Mesendoderm (in vitro differentiated cells): ENCODE measurements around the gene NDC1.
A peak's percentile ranks its signal among the peaks of the same experiment; 100 is the strongest.

Source experiments
- DNase-seq: peaks from one replicate; pipeline ENCODE4 v3.0.0; 2013
- H2AK5ac ChIP-seq: 2 replicates; pipeline ENCODE4 v1.6.1; 2013; ENCODE audit warnings: low read length, inconsistent platforms
- H2BK120ac ChIP-seq: 2 replicates; pipeline ENCODE4 v1.6.1; 2013; ENCODE audit warnings: low read depth, mild to moderate bottlenecking, low read length, moderate library complexity, mixed read lengths
- H2BK15ac ChIP-seq: replicated peaks from 2 replicates; pipeline ENCODE4 v1.6.1; 2013; ENCODE audit warnings: low read depth, mild to moderate bottlenecking, moderate library complexity
- H2BK5ac ChIP-seq: 2 replicates; pipeline ENCODE4 v1.6.1; 2013; ENCODE audit warnings: low read length, inconsistent platforms
- H3K18ac ChIP-seq: 2 replicates; pipeline ENCODE4 v1.6.1; 2013; ENCODE audit warnings: mild to moderate bottlenecking, low read length, mixed read lengths
- H3K23ac ChIP-seq: one replicate; pipeline ENCODE4 v1.6.1; 2013; ENCODE audit warnings: low read length
- H3K27ac ChIP-seq: 2 replicates; pipeline ENCODE4 v1.5.1; 2013; ENCODE audit warnings: low read depth, mild to moderate bottlenecking, inconsistent platforms, low read length, moderate library complexity
- H3K27me3 ChIP-seq: 2 replicates; pipeline ENCODE4 v1.6.1; 2013; ENCODE audit warnings: low read length, control low read depth, mild to moderate bottlenecking, inconsistent platforms; ENCODE audit not compliant: insufficient read depth, poor library complexity
- H3K36me3 ChIP-seq: 2 replicates; pipeline ENCODE4 v1.6.1; 2013; ENCODE audit warnings: low read length, inconsistent platforms; ENCODE audit not compliant: control insufficient read depth, insufficient read depth
- H3K4ac ChIP-seq: one replicate; pipeline ENCODE4 v1.6.1; 2013; ENCODE audit warnings: low read depth, mild to moderate bottlenecking, low read length, moderate library complexity
- H3K4me1 ChIP-seq: 2 replicates; pipeline ENCODE4 v1.6.1; 2013; ENCODE audit warnings: low read depth, low read length, inconsistent platforms; ENCODE audit not compliant: control insufficient read depth
- H3K4me2 ChIP-seq: 2 replicates; pipeline ENCODE4 v1.6.1; 2013; ENCODE audit warnings: low read length
- H3K4me3 ChIP-seq: 2 replicates; pipeline ENCODE4 v1.5.1; 2013; ENCODE audit warnings: mild to moderate bottlenecking, low read length
- H3K56ac ChIP-seq: one replicate; pipeline ENCODE4 v1.6.1; 2013; ENCODE audit warnings: low read length
- H3K79me1 ChIP-seq: 2 replicates; pipeline ENCODE4 v1.6.1; 2013; ENCODE audit warnings: low read length, inconsistent platforms
- H3K79me2 ChIP-seq: 2 replicates; pipeline ENCODE4 v1.6.1; 2013; ENCODE audit warnings: mild to moderate bottlenecking, low read length; ENCODE audit not compliant: control insufficient read depth, insufficient read depth
- H3K9ac ChIP-seq: 2 replicates; pipeline ENCODE4 v1.6.1; 2013; ENCODE audit warnings: low read length, inconsistent platforms
- H4K5ac ChIP-seq: one replicate; pipeline ENCODE4 v1.6.1; 2013; ENCODE audit warnings: low read length
- H4K8ac ChIP-seq: one replicate; pipeline ENCODE4 v1.6.1; 2013; ENCODE audit warnings: low read depth, mild to moderate bottlenecking, control low read depth, low read length, moderate library complexity
- WGBS: extraction: QIAGEN DNeasy Blood & Tissue Kit; methylation state at CpG from one replicate; pipeline ENCODE4 v1.1.7; 2013; ENCODE audit warnings: low lambda C conversion rate, missing lambda C conversion rate; ENCODE audit not compliant: insufficient coverage; ENCODE audit errors: extremely low coverage; 5-methylcytosine and 5-hydroxymethylcytosine counted together

Gene NDC1

DNA sequence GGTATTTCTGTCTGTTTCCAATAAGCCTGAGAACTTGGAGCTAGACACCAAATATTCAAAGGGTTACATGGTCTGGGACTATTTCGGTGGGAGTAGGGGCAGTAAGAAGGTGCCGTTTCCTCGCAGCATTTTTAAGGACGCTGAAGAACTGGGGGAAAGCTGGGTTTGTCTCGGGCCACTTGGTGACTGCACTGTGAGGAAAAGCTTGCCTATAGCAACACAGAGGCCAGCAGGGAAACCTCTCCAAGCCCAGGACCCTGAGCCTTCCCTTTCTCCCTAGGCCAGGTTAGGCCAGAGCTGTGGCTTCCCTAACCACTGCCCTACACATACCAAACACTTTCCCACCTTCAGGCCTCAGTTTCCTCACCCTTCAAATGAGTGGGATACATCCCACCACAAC lies 102.4 kb downstream of the NDC1 start:
- DNase-seq, result no peak
- Histone ChIP-seq H2BK5ac (peak overlapping the region; percentile 61), H3K23ac (no peak overlapping the region), H3K79me1 (peaks cover 9% of the 10 kb centered on the region), H3K36me3 (no peaks in the 10 kb centered on the region), H3K18ac (no peak overlapping the region), H4K5ac (no peak overlapping the region), H3K9ac (peak overlapping the region; percentile 38), H3K4ac (peak overlapping the region; percentile 20), H2BK120ac (no peak overlapping the region), H3K27ac (no peak overlapping the region), H3K27me3 (peaks cover 2% of the 10 kb centered on the region), H3K4me2 (no peak overlapping the region), H4K8ac (no peak overlapping the region), H3K4me1 (peaks cover 24% of the 10 kb centered on the region), H3K79me2 (peaks cover 32% of the 10 kb centered on the region), H2AK5ac (peak overlapping the region; percentile 70), H3K56ac (peak overlapping the region; percentile 72), H3K4me3 (no peak overlapping the region), H2BK15ac (no peak overlapping the region)
- no CpG with 5 or more reads among the region's 5 CpGs for WGBS

DNA sequence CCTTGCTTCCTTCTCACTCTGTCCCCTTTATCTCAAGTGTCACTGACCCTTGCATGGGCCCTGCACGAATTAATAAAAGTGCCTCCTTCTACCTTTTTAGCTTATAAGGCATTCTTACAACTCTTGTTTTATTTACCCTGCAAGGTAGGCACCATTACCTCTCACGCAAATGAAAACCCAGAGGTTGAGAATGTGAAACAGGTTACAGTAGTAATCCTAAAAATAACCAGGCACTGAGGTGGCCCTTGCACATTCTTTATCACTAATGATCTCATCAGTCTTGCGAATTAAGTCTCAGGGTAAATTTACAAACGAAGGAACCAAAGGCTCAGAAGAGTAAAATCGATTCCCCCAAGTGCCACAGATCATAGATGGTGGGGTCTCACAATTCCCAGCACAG lies 102.8 kb downstream of the NDC1 start:
- H2AK5ac ChIP-seq, result no peak overlapping the region
- H3K56ac ChIP-seq, result peak overlapping the region; percentile 72
- peaks cover 2% of the 10 kb centered on the region for H3K27me3 ChIP-seq
- no peak overlapping the region for H3K23ac ChIP-seq
- H3K27ac ChIP-seq, result no peak overlapping the region
- peak overlapping the region; percentile 17 for H3K9ac ChIP-seq
- no peak overlapping the region for H2BK15ac ChIP-seq
- no peak overlapping the region for H3K4ac ChIP-seq
- no peak overlapping the region for H2BK5ac ChIP-seq
- WGBS, result no CpG with 5 or more reads among the region's 5 CpGs
- no peak overlapping the region for H3K4me3 ChIP-seq
- peaks cover 9% of the 10 kb centered on the region for H3K79me1 ChIP-seq
- no peak overlapping the region for H4K8ac ChIP-seq
- DNase-seq, result no peak
- H3K79me2 ChIP-seq, result peaks cover 35% of the 10 kb centered on the region
- no peak overlapping the region for H2BK120ac ChIP-seq
- no peak overlapping the region for H3K18ac ChIP-seq
- no peaks in the 10 kb centered on the region for H3K36me3 ChIP-seq
- no peak overlapping the region for H4K5ac ChIP-seq
- H3K4me2 ChIP-seq, result no peak overlapping the region
- H3K4me1 ChIP-seq, result peaks cover 24% of the 10 kb centered on the region

DNA sequence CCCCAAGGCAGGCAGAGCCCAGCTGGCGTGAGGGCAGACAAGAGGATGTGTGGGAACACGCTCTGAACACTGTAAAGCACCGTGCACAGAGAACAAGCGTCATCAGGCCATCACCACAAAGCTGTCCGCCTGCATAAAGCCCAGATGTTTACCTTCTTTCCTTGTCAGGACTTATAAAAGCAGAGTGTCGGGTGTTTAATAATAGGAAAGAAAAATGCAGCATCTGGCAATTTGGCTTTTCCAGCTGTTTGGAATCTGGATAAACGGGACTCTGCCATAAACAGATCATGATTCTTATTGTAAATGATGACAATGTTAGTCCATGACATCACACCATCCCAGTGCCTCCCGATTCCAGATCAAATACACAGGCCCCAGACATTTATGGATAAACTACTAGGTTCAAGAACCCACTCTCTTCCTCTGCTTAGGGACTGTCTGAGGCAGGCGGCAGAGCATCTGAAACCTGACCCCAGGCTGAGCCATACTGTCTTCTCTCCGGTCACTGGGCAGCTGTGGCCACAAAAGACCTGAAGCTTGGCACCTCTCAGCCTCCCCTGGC lies 103.4 kb downstream of the NDC1 start:
- H3K18ac ChIP-seq, result no peak overlapping the region
- peak overlapping the region; percentile 17 for H3K9ac ChIP-seq
- no peak overlapping the region for H4K8ac ChIP-seq
- H3K36me3 ChIP-seq, result no peaks in the 10 kb centered on the region
- no peak overlapping the region for H3K4ac ChIP-seq
- no peak overlapping the region for H2BK5ac ChIP-seq
- whole genome bisulfite sequencing, result no CpG with 5 or more reads among the region's 10 CpGs
- no peak overlapping the region for H3K27ac ChIP-seq
- no peak overlapping the region for H3K4me3 ChIP-seq
- H3K27me3 ChIP-seq, result peaks cover under 1% of the 10 kb centered on the region
- H4K5ac ChIP-seq, result no peak overlapping the region
- peaks cover 35% of the 10 kb centered on the region for H3K79me2 ChIP-seq
- no peak for DNase-seq
- no peak overlapping the region for H2BK15ac ChIP-seq
- no peak overlapping the region for H2BK120ac ChIP-seq
- no peak overlapping the region for H3K4me2 ChIP-seq
- peaks cover 9% of the 10 kb centered on the region for H3K79me1 ChIP-seq
- no peak overlapping the region for H3K23ac ChIP-seq
- H3K56ac ChIP-seq, result peak overlapping the region; percentile 22
- H3K4me1 ChIP-seq, result peaks cover 24% of the 10 kb centered on the region
- no peak overlapping the region for H2AK5ac ChIP-seq

DNA sequence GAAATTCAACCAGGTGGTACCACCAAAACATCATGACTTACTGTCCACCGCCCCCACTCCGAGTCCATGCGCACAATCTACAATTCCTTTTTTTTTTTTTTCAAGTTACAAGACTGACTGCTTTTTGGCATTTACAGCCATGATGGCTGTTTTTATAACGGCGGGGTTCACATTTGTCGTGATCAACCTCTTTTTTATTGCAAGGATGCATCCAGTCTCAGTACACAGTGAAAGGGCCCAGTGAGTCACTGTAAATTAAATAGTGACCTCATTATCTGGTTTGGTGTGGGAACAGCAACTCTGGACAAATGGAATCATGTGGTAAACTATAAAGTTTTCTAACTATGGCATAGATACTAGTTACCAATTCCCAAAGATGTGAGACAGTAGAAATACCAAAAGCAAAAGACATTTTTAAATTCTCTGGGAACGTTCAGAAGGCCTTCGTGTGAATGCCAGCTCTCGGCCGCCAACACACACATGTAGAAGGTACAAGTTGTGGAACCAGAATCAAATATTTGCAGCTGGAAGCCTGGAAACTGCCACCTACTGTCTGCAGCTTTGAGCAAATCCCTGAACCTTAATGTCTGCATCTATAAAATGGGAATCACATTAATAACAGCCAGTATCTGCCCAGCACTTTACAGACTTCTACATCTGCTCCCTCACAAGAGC lies 104.0 kb downstream of the NDC1 start:
- WGBS, result no CpG with 5 or more reads among the region's 10 CpGs
- H3K9ac ChIP-seq, result no peak overlapping the region
- no peak overlapping the region for H3K4me3 ChIP-seq
- no peak for DNase-seq
- H3K27me3 ChIP-seq, result no peaks in the 10 kb centered on the region
- H3K79me2 ChIP-seq, result peaks cover 35% of the 10 kb centered on the region
- no peaks in the 10 kb centered on the region for H3K36me3 ChIP-seq
- H3K4me2 ChIP-seq, result no peak overlapping the region
- no peak overlapping the region for H3K18ac ChIP-seq
- H2BK120ac ChIP-seq, result no peak overlapping the region
- H2AK5ac ChIP-seq, result no peak overlapping the region
- H2BK15ac ChIP-seq, result no peak overlapping the region
- no peak overlapping the region for H3K4ac ChIP-seq
- H3K79me1 ChIP-seq, result peaks cover 9% of the 10 kb centered on the region
- no peak overlapping the region for H4K8ac ChIP-seq
- H3K23ac ChIP-seq, result no peak overlapping the region
- peaks cover 24% of the 10 kb centered on the region for H3K4me1 ChIP-seq
- no peak overlapping the region for H2BK5ac ChIP-seq
- no peak overlapping the region for H4K5ac ChIP-seq
- H3K56ac ChIP-seq, result no peak overlapping the region
- no peak overlapping the region for H3K27ac ChIP-seq

DNA sequence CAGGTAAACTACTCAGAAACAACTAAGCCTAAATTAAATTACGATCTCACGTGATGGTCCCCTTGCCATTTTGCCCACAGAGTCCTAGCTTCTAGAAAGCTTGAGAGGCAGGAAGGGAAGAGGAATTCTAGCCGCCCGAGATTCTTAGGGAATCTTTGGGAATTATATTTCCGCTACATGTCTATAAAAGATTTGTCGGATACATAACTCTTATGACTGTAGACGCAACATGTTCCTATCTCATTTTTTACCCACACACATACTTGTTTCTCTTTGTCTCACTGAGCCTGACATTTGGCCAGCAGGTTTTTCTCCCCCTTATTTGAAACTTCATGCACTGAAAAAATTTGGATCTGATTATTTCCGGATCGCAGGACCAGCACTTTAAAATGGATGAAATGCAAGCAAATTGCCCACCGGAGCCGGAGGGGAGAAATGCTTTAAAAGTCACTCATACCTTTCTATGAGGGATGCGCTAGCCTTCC lies 104.6 kb downstream of the NDC1 start:
- no peak overlapping the region for H2BK15ac ChIP-seq
- no peak overlapping the region for H3K18ac ChIP-seq
- H4K8ac ChIP-seq, result no peak overlapping the region
- H3K79me2 ChIP-seq, result peaks cover 35% of the 10 kb centered on the region
- H3K36me3 ChIP-seq, result no peaks in the 10 kb centered on the region
- no peak overlapping the region for H3K4ac ChIP-seq
- no peak for DNase-seq
- no peak overlapping the region for H3K23ac ChIP-seq
- no peak overlapping the region for H2BK120ac ChIP-seq
- no peak overlapping the region for H3K9ac ChIP-seq
- no peak overlapping the region for H4K5ac ChIP-seq
- peak overlapping the region; percentile 8 for H3K56ac ChIP-seq
- no peak overlapping the region for H2BK5ac ChIP-seq
- no peak overlapping the region for H3K4me3 ChIP-seq
- H3K79me1 ChIP-seq, result peaks cover 9% of the 10 kb centered on the region
- no peak overlapping the region for H3K4me2 ChIP-seq
- H3K27ac ChIP-seq, result no peak overlapping the region
- no peak overlapping the region for H2AK5ac ChIP-seq
- peaks cover 24% of the 10 kb centered on the region for H3K4me1 ChIP-seq
- WGBS, result no CpG with 5 or more reads among the region's 12 CpGs
- H3K27me3 ChIP-seq, result no peaks in the 10 kb centered on the region
